ENCODE data around the gene SAMD4B.

DNA sequence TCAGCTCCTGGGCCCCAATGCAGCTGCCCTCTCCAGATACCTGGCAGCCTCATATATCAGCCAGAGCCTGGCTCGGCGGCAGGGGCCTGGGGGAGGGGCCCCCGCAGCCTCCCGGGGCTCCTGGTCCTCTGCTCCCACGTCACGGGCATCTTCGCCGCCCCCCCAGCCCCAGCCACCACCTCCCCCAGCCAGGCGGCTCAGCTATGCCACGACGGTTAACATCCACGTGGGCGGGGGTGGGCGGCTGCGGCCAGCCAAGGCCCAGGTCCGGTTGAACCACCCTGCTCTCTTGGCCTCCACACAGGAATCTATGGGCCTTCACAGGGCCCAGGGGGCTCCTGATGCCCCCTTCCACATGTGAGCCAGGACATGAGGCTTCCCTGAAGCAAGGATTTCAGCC is 82.7 kb downstream of the SAMD4B start:
- TF ChIP-seq, protein P1, sequence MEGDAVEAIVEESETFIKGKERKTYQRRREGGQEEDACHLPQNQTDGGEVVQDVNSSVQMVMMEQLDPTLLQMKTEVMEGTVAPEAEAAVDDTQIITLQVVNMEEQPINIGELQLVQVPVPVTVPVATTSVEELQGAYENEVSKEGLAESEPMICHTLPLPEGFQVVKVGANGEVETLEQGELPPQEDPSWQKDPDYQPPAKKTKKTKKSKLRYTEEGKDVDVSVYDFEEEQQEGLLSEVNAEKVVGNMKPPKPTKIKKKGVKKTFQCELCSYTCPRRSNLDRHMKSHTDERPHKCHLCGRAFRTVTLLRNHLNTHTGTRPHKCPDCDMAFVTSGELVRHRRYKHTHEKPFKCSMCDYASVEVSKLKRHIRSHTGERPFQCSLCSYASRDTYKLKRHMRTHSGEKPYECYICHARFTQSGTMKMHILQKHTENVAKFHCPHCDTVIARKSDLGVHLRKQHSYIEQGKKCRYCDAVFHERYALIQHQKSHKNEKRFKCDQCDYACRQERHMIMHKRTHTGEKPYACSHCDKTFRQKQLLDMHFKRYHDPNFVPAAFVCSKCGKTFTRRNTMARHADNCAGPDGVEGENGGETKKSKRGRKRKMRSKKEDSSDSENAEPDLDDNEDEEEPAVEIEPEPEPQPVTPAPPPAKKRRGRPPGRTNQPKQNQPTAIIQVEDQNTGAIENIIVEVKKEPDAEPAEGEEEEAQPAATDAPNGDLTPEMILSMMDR (IDR thresholded peaks at IDR 0.05; ENCODE audit: insufficient read depth, low read length): no peak
- TF ChIP-seq, protein P2, sequence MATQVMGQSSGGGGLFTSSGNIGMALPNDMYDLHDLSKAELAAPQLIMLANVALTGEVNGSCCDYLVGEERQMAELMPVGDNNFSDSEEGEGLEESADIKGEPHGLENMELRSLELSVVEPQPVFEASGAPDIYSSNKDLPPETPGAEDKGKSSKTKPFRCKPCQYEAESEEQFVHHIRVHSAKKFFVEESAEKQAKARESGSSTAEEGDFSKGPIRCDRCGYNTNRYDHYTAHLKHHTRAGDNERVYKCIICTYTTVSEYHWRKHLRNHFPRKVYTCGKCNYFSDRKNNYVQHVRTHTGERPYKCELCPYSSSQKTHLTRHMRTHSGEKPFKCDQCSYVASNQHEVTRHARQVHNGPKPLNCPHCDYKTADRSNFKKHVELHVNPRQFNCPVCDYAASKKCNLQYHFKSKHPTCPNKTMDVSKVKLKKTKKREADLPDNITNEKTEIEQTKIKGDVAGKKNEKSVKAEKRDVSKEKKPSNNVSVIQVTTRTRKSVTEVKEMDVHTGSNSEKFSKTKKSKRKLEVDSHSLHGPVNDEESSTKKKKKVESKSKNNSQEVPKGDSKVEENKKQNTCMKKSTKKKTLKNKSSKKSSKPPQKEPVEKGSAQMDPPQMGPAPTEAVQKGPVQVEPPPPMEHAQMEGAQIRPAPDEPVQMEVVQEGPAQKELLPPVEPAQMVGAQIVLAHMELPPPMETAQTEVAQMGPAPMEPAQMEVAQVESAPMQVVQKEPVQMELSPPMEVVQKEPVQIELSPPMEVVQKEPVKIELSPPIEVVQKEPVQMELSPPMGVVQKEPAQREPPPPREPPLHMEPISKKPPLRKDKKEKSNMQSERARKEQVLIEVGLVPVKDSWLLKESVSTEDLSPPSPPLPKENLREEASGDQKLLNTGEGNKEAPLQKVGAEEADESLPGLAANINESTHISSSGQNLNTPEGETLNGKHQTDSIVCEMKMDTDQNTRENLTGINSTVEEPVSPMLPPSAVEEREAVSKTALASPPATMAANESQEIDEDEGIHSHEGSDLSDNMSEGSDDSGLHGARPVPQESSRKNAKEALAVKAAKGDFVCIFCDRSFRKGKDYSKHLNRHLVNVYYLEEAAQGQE (IDR thresholded peaks at IDR 0.05; ENCODE audit: insufficient replicate concordance, low read depth): no peak
- TF ChIP-seq POLR2AphosphoS5 (IDR thresholded peaks at IDR 0.05; ENCODE audit: low read depth): no peak
- TF ChIP-seq GABPA (IDR thresholded peaks at IDR 0.05; ENCODE audit: low read depth): no peak

Measured in HL-60 (cell line).